PC-9 (cell line): ENCODE data around the gene THSD7B. TPM values are rescaled to one million over a fixed set of nuclear protein-coding genes. Genes with fewer than 3 reads are reported as not detected.

Experiments used
- BruUV-seq: library from RNA; stranded (reverse); fragments of 400-500 nt; replicated peaks from 2 replicates; lab custom pipeline; 2021; lab: Mats Ljungman, UMichigan
- CTCF ChIA-PET: fragments of 300-600 bp; sonication (Branson Sonifier 250); formaldehyde crosslinking; loops from one replicate; lab custom pipeline; 2022; ENCODE audit warnings: antibody characterized with exemption; lab: Charles Lee
- POLR2A ChIA-PET: fragments of 300-600 bp; sonication (Branson Sonifier 250); formaldehyde crosslinking; loops from one replicate; lab custom pipeline; 2022; ENCODE audit warnings: antibody characterized with exemption; ENCODE audit not compliant: unreplicated experiment; lab: Charles Lee
- DNase-seq, 2 experiments: peaks; one replicate each; pipeline versions ENCODE4 v3.0.0 to v3.0.0-alpha.2; 2015 to 2022; ENCODE audit warnings: mixed read lengths in 1 of 2
- H2AFZ ChIP-seq: fragments of 200-600 bp; sonication (generic); 2 replicates; pipeline ENCODE4 v1.8.1; 2017; ENCODE audit warnings: antibody characterized with exemption
- H3F3A ChIP-seq: fragments of 200-600 bp; sonication (generic); 2 replicates; pipeline ENCODE4 v1.8.1; 2017; ENCODE audit warnings: antibody characterized with exemption, mild to moderate bottlenecking, low read depth; ENCODE audit not compliant: insufficient read depth
- H3K27ac ChIP-seq: fragments of 200-600 bp; sonication (generic); 2 replicates; pipeline ENCODE4 v1.6.1; 2016; ENCODE audit warnings: mixed run types
- H3K27me3 ChIP-seq: fragments of 200-600 bp; sonication (generic); 2 replicates; pipeline ENCODE4 v1.6.1; 2016; ENCODE audit warnings: low read depth, mixed run types; ENCODE audit not compliant: insufficient read depth
- H3K36me3 ChIP-seq: fragments of 200-600 bp; sonication (generic); 2 replicates; pipeline ENCODE4 v1.6.1; 2016; ENCODE audit warnings: low read depth, mixed run types
- H3K4me1 ChIP-seq: fragments of 200-600 bp; sonication (generic); replicated peaks from 2 replicates; pipeline ENCODE4 v1.6.1; 2016; ENCODE audit warnings: mixed run types; ENCODE audit not compliant: insufficient read depth
- H3K4me2 ChIP-seq: fragments of 200-600 bp; sonication (generic); 2 replicates; pipeline ENCODE4 v1.6.1; 2017; ENCODE audit warnings: mixed run types
- H3K4me3 ChIP-seq: fragments of 200-600 bp; sonication (generic); 2 replicates; pipeline ENCODE4 v1.6.1; 2016; ENCODE audit warnings: mixed run types
- H3K79me2 ChIP-seq: fragments of 200-600 bp; sonication (generic); 2 replicates; pipeline ENCODE4 v1.6.1; 2017; ENCODE audit warnings: low read depth, mixed run types
- H3K9me2 ChIP-seq: fragments of 200-600 bp; sonication (generic); 2 replicates; pipeline ENCODE4 v1.8.1; 2017; ENCODE audit warnings: mild to moderate bottlenecking; ENCODE audit not compliant: insufficient read depth
- H3K9me3 ChIP-seq: fragments of 200-600 bp; sonication (generic); 2 replicates; pipeline ENCODE4 v1.8.1; 2016; ENCODE audit warnings: low read depth; ENCODE audit not compliant: insufficient read depth
- H4K20me1 ChIP-seq: fragments of 200-600 bp; sonication (generic); 2 replicates; pipeline ENCODE4 v1.8.1; 2017; ENCODE audit not compliant: insufficient read depth
- EZH2 ChIP-seq: fragments of 200-600 bp; sonication (generic); IDR thresholded peaks from 2 replicates; pipeline ENCODE4 v1.8.0; 2017; ENCODE audit warnings: antibody characterized with exemption, low read depth
- intact Hi-C: fragments of 100-400 bp; cut with micrococcal nuclease; formaldehyde crosslinking; loops from one replicate; pipeline ENCODE4 v1.10.0; 2022; ENCODE audit not compliant: unreplicated experiment
- total RNA-seq: library from RNA; stranded (reverse); gene quantifications from 2 replicates; pipeline ENCODE4 v1.2.3, GENCODE V29; 2021
- TF ChIP-seq, protein P1 (sequence below): fragments of 200-600 bp; sonication (generic); conservative IDR thresholded peaks from 2 replicates; pipeline ENCODE4 v1.6.1; 2017; ENCODE audit warnings: mixed run types, antibody characterized with exemption, mild to moderate bottlenecking, moderate library complexity

The THSD7B gene
- total RNA-seq, 1 experiment from 2014 or later, result not detected

DNA sequence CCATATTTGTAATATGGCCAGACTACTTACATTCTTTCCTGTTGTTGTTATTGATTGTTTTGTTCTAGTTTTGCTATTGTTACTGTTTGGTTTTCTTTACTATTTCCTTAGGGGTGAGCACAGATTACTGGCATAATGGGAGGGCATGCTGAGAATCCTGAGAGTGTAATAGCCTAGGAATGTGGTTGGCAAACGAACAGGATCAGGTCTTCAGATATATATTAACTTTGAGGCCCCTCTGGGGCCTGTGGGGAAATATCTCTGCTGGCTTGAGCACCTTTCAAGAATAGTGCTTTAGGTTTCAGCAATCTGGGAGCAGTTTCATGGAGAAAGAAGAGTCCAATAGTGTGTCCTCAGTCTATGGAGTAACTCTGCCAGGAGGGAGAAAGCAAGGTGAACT lies 144.4 kb downstream of the THSD7B start:
- H3K27me3 ChIP-seq, result no peaks in the 10 kb centered on the region
- H2AFZ ChIP-seq, result no peak overlapping the region
- no TSS peak for BruUV-seq
- POLR2A ChIA-PET, result no interaction called here
- no peaks in the 10 kb centered on the region for H3K36me3 ChIP-seq
- no peaks in the 10 kb centered on the region for H4K20me1 ChIP-seq
- no peaks in the 10 kb centered on the region for H3K4me1 ChIP-seq
- intact Hi-C loops, result no loop called here
- DNase-seq, result no peak
- no peaks in the 10 kb centered on the region for H3K9me3 ChIP-seq
- TF ChIP-seq, protein P1, sequence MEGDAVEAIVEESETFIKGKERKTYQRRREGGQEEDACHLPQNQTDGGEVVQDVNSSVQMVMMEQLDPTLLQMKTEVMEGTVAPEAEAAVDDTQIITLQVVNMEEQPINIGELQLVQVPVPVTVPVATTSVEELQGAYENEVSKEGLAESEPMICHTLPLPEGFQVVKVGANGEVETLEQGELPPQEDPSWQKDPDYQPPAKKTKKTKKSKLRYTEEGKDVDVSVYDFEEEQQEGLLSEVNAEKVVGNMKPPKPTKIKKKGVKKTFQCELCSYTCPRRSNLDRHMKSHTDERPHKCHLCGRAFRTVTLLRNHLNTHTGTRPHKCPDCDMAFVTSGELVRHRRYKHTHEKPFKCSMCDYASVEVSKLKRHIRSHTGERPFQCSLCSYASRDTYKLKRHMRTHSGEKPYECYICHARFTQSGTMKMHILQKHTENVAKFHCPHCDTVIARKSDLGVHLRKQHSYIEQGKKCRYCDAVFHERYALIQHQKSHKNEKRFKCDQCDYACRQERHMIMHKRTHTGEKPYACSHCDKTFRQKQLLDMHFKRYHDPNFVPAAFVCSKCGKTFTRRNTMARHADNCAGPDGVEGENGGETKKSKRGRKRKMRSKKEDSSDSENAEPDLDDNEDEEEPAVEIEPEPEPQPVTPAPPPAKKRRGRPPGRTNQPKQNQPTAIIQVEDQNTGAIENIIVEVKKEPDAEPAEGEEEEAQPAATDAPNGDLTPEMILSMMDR, result no peak
- TF ChIP-seq EZH2, result no peak
- no peaks in the 10 kb centered on the region for H3K79me2 ChIP-seq
- no peak overlapping the region for H3K27ac ChIP-seq
- no peaks in the 10 kb centered on the region for H3F3A ChIP-seq
- no peak overlapping the region for H3K4me3 ChIP-seq
- no peak overlapping the region for H3K4me2 ChIP-seq
- no peaks in the 10 kb centered on the region for H3K9me2 ChIP-seq
- CTCF ChIA-PET, result no interaction called here

DNA sequence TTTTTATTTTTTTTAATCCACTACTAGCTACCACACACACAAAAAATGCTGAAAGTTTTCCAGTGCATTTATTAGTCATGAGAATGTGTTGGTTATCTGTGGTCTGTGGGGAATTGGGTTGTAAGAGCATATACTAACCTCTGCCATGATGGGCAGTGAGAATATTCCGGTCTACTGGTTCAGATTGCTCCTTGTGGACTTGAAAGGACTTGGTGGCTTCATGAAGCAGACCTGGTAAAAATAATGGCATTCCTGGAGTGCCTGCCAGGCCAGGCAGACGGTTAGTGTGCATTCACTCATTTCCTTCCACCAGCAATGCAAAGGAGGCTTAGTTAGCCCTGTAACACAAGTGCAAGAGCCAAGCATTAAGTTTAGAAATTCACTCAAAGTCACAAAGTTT lies 150.8 kb downstream of the THSD7B start:
- intact Hi-C loops, result no loop called here

DNA sequence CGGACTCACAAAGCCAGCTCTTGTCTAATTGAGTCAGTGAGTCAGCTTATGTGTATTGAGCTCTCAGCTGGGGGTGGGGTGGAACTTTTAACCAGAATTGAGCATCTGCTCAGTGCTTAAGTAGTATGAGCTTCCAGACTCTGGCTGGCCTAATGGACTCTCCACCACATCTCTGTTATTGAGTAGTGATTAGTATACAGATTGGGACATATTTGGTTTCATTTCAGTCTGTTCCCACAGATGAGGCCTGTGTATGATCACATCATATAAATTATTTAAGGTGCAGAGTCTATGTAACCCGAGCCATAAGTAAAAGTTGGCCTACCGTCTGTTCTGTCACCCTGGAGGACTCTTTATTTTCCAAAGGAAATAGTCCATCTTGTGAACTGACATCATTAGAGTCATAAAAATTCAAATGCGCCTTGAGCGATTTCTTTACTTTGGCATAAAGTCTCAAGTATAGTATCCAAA lies 152.1 kb downstream of the THSD7B start:
- ChIA-PET POLR2A (no interaction called here), CTCF (no interaction called here)
- Histone ChIP-seq H3F3A (no peaks in the 10 kb centered on the region), H2AFZ (no peak overlapping the region), H3K9me3 (no peaks in the 10 kb centered on the region), H3K27me3 (no peaks in the 10 kb centered on the region), H3K4me2 (no peak overlapping the region), H4K20me1 (no peaks in the 10 kb centered on the region), H3K27ac (no peak overlapping the region), H3K4me3 (no peak overlapping the region), H3K4me1 (no peaks in the 10 kb centered on the region), H3K79me2 (no peaks in the 10 kb centered on the region), H3K36me3 (no peaks in the 10 kb centered on the region), H3K9me2 (no peaks in the 10 kb centered on the region; the same call in 1 of the 2 replicates)
- TF ChIP-seq, protein P1, result no peak
- no peak for TF ChIP-seq EZH2
- intact Hi-C loops, result no loop called here
- no TSS peak for BruUV-seq
- DNase-seq, result no peak

More for the DNA sequence above, 150.8 kb downstream of the THSD7B start:
- DNase-seq, result no peak
- no peak overlapping the region for H3K4me2 ChIP-seq
- H3K27me3 ChIP-seq, result no peaks in the 10 kb centered on the region
- H3K4me1 ChIP-seq, result no peaks in the 10 kb centered on the region
- no peak overlapping the region for H3K4me3 ChIP-seq
- TF ChIP-seq EZH2, result no peak
- TF ChIP-seq, protein P1, result no peak
- POLR2A ChIA-PET, result no interaction called here
- no peaks in the 10 kb centered on the region for H3F3A ChIP-seq
- no TSS peak for BruUV-seq
- no peak overlapping the region for H3K27ac ChIP-seq
- no peaks in the 10 kb centered on the region for H3K79me2 ChIP-seq
- H3K9me2 ChIP-seq, result no peaks in the 10 kb centered on the region; the same call in 1 of the 2 replicates
- H3K9me3 ChIP-seq, result no peaks in the 10 kb centered on the region
- CTCF ChIA-PET, result no interaction called here
- H2AFZ ChIP-seq, result no peak overlapping the region
- H3K36me3 ChIP-seq, result no peaks in the 10 kb centered on the region
- H4K20me1 ChIP-seq, result no peaks in the 10 kb centered on the region
